GF-D8 (cell line): Measurements from ENCODE around the gene TMEM107.
A peak's percentile ranks its signal among the peaks of the same experiment; 100 is the strongest.
"Not testable (repeated sequence)": the region's sequence is repeated elsewhere in the genome, so short reads cannot be mapped to it uniquely, and the experiment has no call there.

Experiments used
- DNase-seq: peaks from one replicate; lab custom pipeline; 2025; lab: John Stamatoyannopoulos, UW

The TMEM107 gene

GRCh38 chr17:8189711-8190477, 13.7 kb upstream of the TMEM107 start, which contains the start of gene BORCS6:
TSS of gene BORCS6 (minus strand) at chr17:8190180. CDS start at chr17:8190140, 40 bp downstream.
- peak; percentile 89 for DNase-seq

GRCh38 chr17:8189041-8189710, 13.0 kb upstream of the TMEM107 start:
- DNase-seq = no peak

- no peak for DNase-seq
These were observed 12.2 kb upstream of the TMEM107 start for GRCh38 chr17:8188263-8188839.

- DNase-seq = peak; percentile 83
These were observed 11.5 kb upstream of the TMEM107 start for GRCh38 chr17:8187517-8188262.

GRCh38 chr17:8186787-8187516, 10.8 kb upstream of the TMEM107 start:
- DNase-seq = peak; percentile 83

- no peak for DNase-seq
These were observed 10.2 kb upstream of the TMEM107 start for GRCh38 chr17:8186446-8186786.

GRCh38 chr17:8185582-8186445, 9.6 kb upstream of the TMEM107 start:
- DNase-seq = peak; percentile 3

- no peak for DNase-seq
These were observed 985 bp upstream of the TMEM107 start for GRCh38 chr17:8176998-8177731.

GRCh38 chr17:8175795-8176196, 384 bp downstream of the TMEM107 start:
- no peak for DNase-seq

- no peak for DNase-seq
These were observed 2.3 kb downstream of the TMEM107 start for GRCh38 chr17:8173871-8174322.

- peak; percentile 84 for DNase-seq
These were observed 2.9 kb downstream of the TMEM107 start for GRCh38 chr17:8173056-8173870.

GRCh38 chr17:8170186-8170585, 6.0 kb downstream of the TMEM107 start:
- DNase-seq = not testable (repeated sequence)

- no peak for DNase-seq
These were observed 8.7 kb downstream of the TMEM107 start for GRCh38 chr17:8167526-8167925.

GRCh38 chr17:8166731-8167130, 9.4 kb downstream of the TMEM107 start:
- no peak for DNase-seq

- no peak for DNase-seq
These were observed 11.4 kb downstream of the TMEM107 start for GRCh38 chr17:8164815-8165131.

- DNase-seq = peak; percentile 34
These were observed 12.0 kb downstream of the TMEM107 start for GRCh38 chr17:8163978-8164814.

- no peak for DNase-seq
These were observed 12.9 kb downstream of the TMEM107 start for GRCh38 chr17:8162997-8163977.
